Measurements from ENCODE around the gene BLTP2.

BLTP2 gene

GRCh38 chr17:28644787-28645575 lies at the start of gene BLTP2:
TSS of gene BLTP2 (minus strand) at chr17:28645158. CDS start at chr17:28645056, 102 bp downstream.
- peak within 1 kb of the TSS; percentile 87 for H3K4me3 ChIP-seq (ENCODE audit: low read length)
- DNase-seq (ENCODE audit: low read depth) = peak; percentile 97
- TF ChIP-seq, protein P1, sequence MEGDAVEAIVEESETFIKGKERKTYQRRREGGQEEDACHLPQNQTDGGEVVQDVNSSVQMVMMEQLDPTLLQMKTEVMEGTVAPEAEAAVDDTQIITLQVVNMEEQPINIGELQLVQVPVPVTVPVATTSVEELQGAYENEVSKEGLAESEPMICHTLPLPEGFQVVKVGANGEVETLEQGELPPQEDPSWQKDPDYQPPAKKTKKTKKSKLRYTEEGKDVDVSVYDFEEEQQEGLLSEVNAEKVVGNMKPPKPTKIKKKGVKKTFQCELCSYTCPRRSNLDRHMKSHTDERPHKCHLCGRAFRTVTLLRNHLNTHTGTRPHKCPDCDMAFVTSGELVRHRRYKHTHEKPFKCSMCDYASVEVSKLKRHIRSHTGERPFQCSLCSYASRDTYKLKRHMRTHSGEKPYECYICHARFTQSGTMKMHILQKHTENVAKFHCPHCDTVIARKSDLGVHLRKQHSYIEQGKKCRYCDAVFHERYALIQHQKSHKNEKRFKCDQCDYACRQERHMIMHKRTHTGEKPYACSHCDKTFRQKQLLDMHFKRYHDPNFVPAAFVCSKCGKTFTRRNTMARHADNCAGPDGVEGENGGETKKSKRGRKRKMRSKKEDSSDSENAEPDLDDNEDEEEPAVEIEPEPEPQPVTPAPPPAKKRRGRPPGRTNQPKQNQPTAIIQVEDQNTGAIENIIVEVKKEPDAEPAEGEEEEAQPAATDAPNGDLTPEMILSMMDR (IDR thresholded peaks at IDR 0.05; ENCODE audit: insufficient read depth, low read depth, low read length, missing control alignments) = no peak

- TF ChIP-seq, protein P1 (IDR thresholded peaks at IDR 0.05; ENCODE audit: insufficient read depth, low read depth, low read length, missing control alignments) = no peak
- no peak for DNase-seq (ENCODE audit: low read depth)
- H3K4me3 ChIP-seq (ENCODE audit: low read length) = no peak overlapping the region
Measured at GRCh38 chr17:28693869-28694268, 48.9 kb upstream of the BLTP2 start.

DNA sequence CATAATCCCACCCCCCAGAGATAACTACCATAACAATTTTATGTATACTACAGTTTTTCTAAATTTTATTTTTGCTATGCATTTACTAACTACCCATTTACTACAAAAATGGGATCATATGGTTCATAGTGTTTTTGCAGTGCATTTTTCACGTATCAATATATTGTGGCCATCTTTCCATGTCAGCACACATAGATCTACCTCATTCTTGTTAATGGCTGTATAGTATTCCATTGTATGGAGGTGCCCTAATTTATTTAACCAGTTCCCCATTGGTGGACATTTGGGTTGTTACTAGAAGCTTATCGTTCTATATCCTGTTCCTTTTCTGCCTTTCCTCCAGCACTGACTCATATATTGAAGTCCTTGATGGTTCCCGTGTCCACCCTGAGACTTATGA lies 44.1 kb upstream of the BLTP2 start:
- TF ChIP-seq, protein P1 (IDR thresholded peaks at IDR 0.05; ENCODE audit: insufficient read depth, low read depth, low read length, missing control alignments) = no peak
- DNase-seq (ENCODE audit: low read depth) = no peak
- no peak overlapping the region for H3K4me3 ChIP-seq (ENCODE audit: low read length)

- TF ChIP-seq, protein P1 (IDR thresholded peaks at IDR 0.05; ENCODE audit: insufficient read depth, low read depth, low read length, missing control alignments) = no peak
- no peak overlapping the region for H3K4me3 ChIP-seq (ENCODE audit: low read length)
- DNase-seq (ENCODE audit: low read depth) = no peak
Measured at GRCh38 chr17:28688481-28688880, 43.5 kb upstream of the BLTP2 start.

DNA sequence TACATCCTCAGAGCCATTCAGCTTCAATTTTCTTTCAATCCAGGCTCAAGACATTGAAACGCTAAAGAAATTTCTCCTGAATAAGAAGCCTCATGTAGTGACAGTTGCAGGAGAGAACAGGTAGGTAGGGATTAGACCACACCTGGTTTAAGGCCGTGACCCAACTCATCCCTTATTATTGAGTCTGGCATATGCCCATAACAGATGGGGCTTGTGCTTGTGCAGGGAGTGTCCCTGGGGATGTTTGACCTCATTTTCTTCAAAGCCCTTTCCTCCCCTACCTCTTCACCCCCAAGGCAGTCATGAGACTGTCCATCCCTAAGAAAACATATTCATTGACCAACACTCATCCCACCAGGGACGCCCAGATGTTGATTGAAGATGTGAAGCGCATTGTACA lies 41.3 kb upstream of the BLTP2 start:
- DNase-seq (ENCODE audit: low read depth) = no peak
- TF ChIP-seq, protein P1 (IDR thresholded peaks at IDR 0.05; ENCODE audit: insufficient read depth, low read depth, low read length, missing control alignments) = no peak
- H3K4me3 ChIP-seq (ENCODE audit: low read length) = no peak overlapping the region

- no peak for DNase-seq (ENCODE audit: low read depth)
- no peak overlapping the region for H3K4me3 ChIP-seq (ENCODE audit: low read length)
- TF ChIP-seq, protein P1 (IDR thresholded peaks at IDR 0.05; ENCODE audit: insufficient read depth, low read depth, low read length, missing control alignments) = no peak
Measured at GRCh38 chr17:28685366-28685765, 40.4 kb upstream of the BLTP2 start.

DNA sequence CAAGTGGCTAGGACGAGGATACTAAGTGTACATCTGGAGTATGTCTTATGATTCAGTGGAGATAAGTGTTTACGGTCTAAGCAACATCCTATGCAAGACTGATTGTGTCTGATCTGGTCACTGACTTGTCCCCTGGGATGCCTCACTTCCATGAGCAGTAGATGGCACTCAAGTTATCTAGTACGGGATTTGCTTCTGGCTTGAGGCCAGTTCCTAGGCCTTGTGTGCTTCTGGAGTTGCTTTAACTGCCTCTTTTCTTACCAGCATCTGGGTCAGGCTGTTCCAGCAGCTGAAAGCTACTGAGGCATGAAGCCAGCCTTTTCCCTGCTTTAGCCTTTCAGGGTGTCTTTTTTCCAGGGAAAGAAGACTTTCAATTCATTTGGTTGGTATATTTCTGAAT lies 40.0 kb upstream of the BLTP2 start:
- TF ChIP-seq, protein P1 (IDR thresholded peaks at IDR 0.05; ENCODE audit: insufficient read depth, low read depth, low read length, missing control alignments) = peak; percentile 34
- no peak overlapping the region for H3K4me3 ChIP-seq (ENCODE audit: low read length)
- no peak for DNase-seq (ENCODE audit: low read depth)
